Neural crest cell (in vitro differentiated cells): ENCODE results near the gene ZNF391. TPM values are rescaled to one million over a fixed set of nuclear protein-coding genes. Genes with fewer than 3 reads are reported as not detected.
"Not testable (repeated sequence)": the region's sequence is repeated elsewhere in the genome, so short reads cannot be mapped to it uniquely, and the experiment has no call there.

ENCODE experiments used
- DNase-seq: peaks from one replicate; pipeline ENCODE4 v3.0.0; 2021; ENCODE audit warnings: low read depth, mixed read lengths, low spot score
- H3K27ac Mint-ChIP-seq: one replicate; pipeline ENCODE4 v1.8.0; 2021; ENCODE audit warnings: mild to moderate bottlenecking, mixed read lengths; ENCODE audit not compliant: unreplicated experiment
- H3K27me3 Mint-ChIP-seq: 2 replicates; pipeline ENCODE4 v1.8.0; 2021; ENCODE audit warnings: low read depth, mild to moderate bottlenecking, mixed read lengths
- H3K36me3 Mint-ChIP-seq: 2 replicates; pipeline ENCODE4 v1.8.0; 2021; ENCODE audit warnings: low read depth, mild to moderate bottlenecking, mixed read lengths
- H3K4me1 Mint-ChIP-seq: 2 replicates; pipeline ENCODE4 v1.8.0; 2021; ENCODE audit warnings: mixed read lengths
- H3K4me3 Mint-ChIP-seq: one replicate; pipeline ENCODE4 v1.8.0; 2021; ENCODE audit warnings: mild to moderate bottlenecking, mixed read lengths
- H3K9me3 Mint-ChIP-seq: 2 replicates; pipeline ENCODE4 v1.8.0; 2021; ENCODE audit warnings: mixed read lengths
- CTCF ChIP-seq: fragments of 200-600 bp; sonication (generic); conservative IDR thresholded peaks from 2 replicates; pipeline ENCODE4 v1.5.0; 2021; ENCODE audit warnings: antibody characterized with exemption, mild to moderate bottlenecking
- total RNA-seq: library from RNA; stranded (reverse); gene quantifications from 2 replicates; pipeline ENCODE4 v1.2.1, GENCODE V29; 2021

ZNF391 gene
- total RNA-seq, 1 donor from 2014 or later = 10.1 TPM

- no peaks in the 10 kb centered on the region for H3K27me3 Mint-ChIP-seq
- H3K4me3 Mint-ChIP-seq = no peak overlapping the region
- DNase-seq = no peak
Observed at GRCh38 chr6:27422651-27423332, 34.2 kb downstream of the ZNF391 start.

GRCh38 chr6:27424851-27425250 is 36.3 kb downstream of the ZNF391 start:
- H3K4me3 Mint-ChIP-seq, H3K9me3 Mint-ChIP-seq, H3K27me3 Mint-ChIP-seq, H3K36me3 Mint-ChIP-seq, H3K27ac Mint-ChIP-seq, DNase-seq, H3K4me1 Mint-ChIP-seq: not testable (repeated sequence)

More at GRCh38 chr6:27422651-27423332, 34.2 kb downstream of the ZNF391 start:
- Mint-ChIP-seq H3K36me3 (peaks cover 4% of the 10 kb centered on the region), H3K27ac (no peak overlapping the region), H3K9me3 (peaks cover 3% of the 10 kb centered on the region), H3K4me1 (no peaks in the 10 kb centered on the region)
- TF ChIP-seq CTCF = no peak

GRCh38 chr6:27426045-27426620 is 37.6 kb downstream of the ZNF391 start:
- Mint-ChIP-seq H3K4me1 (no peaks in the 10 kb centered on the region), H3K4me3 (no peak overlapping the region), H3K9me3 (peaks cover 5% of the 10 kb centered on the region), H3K36me3 (no peaks in the 10 kb centered on the region), H3K27me3 (no peaks in the 10 kb centered on the region), H3K27ac (no peak overlapping the region)
- DNase-seq = no peak
- TF ChIP-seq CTCF = no peak

- no peak for DNase-seq
- Mint-ChIP-seq H3K27ac (no peak overlapping the region), H3K27me3 (peaks cover 7% of the 10 kb centered on the region), H3K4me1 (no peaks in the 10 kb centered on the region), H3K9me3 (peaks cover 12% of the 10 kb centered on the region), H3K4me3 (no peak overlapping the region), H3K36me3 (no peaks in the 10 kb centered on the region)
- TF ChIP-seq CTCF = no peak
Observed at GRCh38 chr6:27428502-27428901, 39.9 kb downstream of the ZNF391 start.

GRCh38 chr6:27428966-27429365 is 40.4 kb downstream of the ZNF391 start:
- no peaks in the 10 kb centered on the region for H3K4me1 Mint-ChIP-seq
- H3K9me3 Mint-ChIP-seq = peaks cover 14% of the 10 kb centered on the region
- peaks cover 7% of the 10 kb centered on the region for H3K27me3 Mint-ChIP-seq
- H3K36me3 Mint-ChIP-seq = peaks cover 2% of the 10 kb centered on the region
- TF ChIP-seq CTCF = no peak
- DNase-seq = no peak
- no peak overlapping the region for H3K4me3 Mint-ChIP-seq
- no peak overlapping the region for H3K27ac Mint-ChIP-seq

- Mint-ChIP-seq H3K27me3 (peaks cover 7% of the 10 kb centered on the region), H3K4me1 (no peaks in the 10 kb centered on the region), H3K4me3 (no peak overlapping the region), H3K36me3 (peaks cover 9% of the 10 kb centered on the region), H3K27ac (no peak overlapping the region), H3K9me3 (peaks cover 30% of the 10 kb centered on the region)
- TF ChIP-seq CTCF = no peak
- DNase-seq = no peak
Observed at GRCh38 chr6:27433714-27434113, 45.2 kb downstream of the ZNF391 start.
